Measurements from ENCODE around the gene TRIM15. TPM values are rescaled to one million over a fixed set of nuclear protein-coding genes. Genes with fewer than 3 reads are reported as not detected.

Gene TRIM15
- total RNA-seq, 1 experiment from 2014 or later, result 0.79 TPM

DNA sequence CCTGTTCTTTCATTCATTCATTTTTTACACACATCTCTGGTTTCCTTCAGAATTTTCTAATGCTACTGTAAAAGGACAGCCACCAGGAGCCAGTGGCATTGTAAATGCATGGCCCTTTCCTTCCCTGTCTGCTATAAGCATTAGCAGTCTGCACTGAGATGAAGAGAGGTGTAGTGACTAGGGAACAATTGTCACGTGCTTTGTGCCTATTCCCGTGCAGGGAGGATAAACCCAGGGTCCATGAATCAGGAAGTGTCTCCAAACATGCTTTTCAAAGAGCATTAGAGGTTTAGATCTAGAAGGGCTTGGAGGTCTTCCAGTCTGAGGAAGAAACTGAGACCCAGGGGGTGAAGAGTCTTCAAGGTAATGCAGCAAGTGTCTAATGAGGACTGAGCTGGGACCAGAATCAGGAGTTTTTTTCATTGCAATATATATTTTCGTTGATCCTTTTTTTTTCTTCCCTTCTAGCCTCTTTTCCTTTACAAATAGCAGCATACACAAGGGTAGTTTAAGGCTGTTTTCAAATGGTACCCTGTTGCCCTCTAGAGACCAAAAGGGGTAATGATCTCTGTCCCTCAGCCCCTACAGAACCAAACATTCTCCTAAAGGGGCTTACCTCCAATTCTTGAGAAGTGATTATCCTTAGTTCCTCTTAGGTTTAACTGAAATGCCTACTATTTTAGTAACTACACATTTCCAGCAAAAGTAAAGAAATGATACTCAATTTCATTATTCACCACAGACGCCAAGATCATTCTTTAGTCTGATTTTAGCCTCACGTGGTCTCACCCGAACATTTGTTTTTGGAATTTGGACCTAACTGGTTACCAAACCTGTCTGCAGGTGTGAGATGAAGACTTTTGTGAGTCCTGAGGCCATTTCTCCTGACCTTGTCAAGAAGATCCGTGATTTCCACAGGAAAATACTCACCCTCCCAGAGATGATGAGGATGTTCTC is 6.6 kb downstream of the TRIM15 start:
- no peaks in the 10 kb centered on the region for H3K4me1 Mint-ChIP-seq (ENCODE audit: insufficient read depth, unreplicated experiment)
- peak; percentile 63 for DNase-seq (ENCODE audit: unreplicated experiment)
- ChIA-PET POLR2A (no interaction called here), CTCF (interaction anchor here (0.6 to 2.2 kb wide), 12 partner anchors 15 to 205 kb away, joined by 3 to 23 read pairs (median 6); no protein-coding TSS in a partner anchor)
- intact Hi-C loops (cut with micrococcal nuclease), result loop anchor here (1.0 to 2.0 kb wide), 4 partner anchors 39 to 321 kb away; no protein-coding TSS in a partner anchor
- TF ChIP-seq, protein P1, sequence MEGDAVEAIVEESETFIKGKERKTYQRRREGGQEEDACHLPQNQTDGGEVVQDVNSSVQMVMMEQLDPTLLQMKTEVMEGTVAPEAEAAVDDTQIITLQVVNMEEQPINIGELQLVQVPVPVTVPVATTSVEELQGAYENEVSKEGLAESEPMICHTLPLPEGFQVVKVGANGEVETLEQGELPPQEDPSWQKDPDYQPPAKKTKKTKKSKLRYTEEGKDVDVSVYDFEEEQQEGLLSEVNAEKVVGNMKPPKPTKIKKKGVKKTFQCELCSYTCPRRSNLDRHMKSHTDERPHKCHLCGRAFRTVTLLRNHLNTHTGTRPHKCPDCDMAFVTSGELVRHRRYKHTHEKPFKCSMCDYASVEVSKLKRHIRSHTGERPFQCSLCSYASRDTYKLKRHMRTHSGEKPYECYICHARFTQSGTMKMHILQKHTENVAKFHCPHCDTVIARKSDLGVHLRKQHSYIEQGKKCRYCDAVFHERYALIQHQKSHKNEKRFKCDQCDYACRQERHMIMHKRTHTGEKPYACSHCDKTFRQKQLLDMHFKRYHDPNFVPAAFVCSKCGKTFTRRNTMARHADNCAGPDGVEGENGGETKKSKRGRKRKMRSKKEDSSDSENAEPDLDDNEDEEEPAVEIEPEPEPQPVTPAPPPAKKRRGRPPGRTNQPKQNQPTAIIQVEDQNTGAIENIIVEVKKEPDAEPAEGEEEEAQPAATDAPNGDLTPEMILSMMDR (IDR thresholded peaks at IDR 0.05; ENCODE audit: unreplicated experiment), result peak; percentile 81
- no peaks in the 10 kb centered on the region for H3K9me3 Mint-ChIP-seq (ENCODE audit: unreplicated experiment)
- H3K36me3 Mint-ChIP-seq (ENCODE audit: insufficient read depth, unreplicated experiment), result no peaks in the 10 kb centered on the region
- H3K4me3 Mint-ChIP-seq (ENCODE audit: unreplicated experiment), result no peak overlapping the region
- H3K27me3 Mint-ChIP-seq (ENCODE audit: insufficient read depth, unreplicated experiment), result peaks cover 13% of the 10 kb centered on the region
- H3K27ac Mint-ChIP-seq (ENCODE audit: low read depth, unreplicated experiment), result no peak overlapping the region
- no TSS peak for BruUV-seq (replicated peaks)

GRCh38 chr6:30171677-30172471 is 8.5 kb downstream of the TRIM15 start:
- BruUV-seq (replicated peaks), result no TSS peak
- POLR2A ChIA-PET, result no interaction called here

GRCh38 chr6:30172681-30173080 is 9.3 kb downstream of the TRIM15 start:
- TF ChIP-seq, protein P1 (IDR thresholded peaks at IDR 0.05; ENCODE audit: unreplicated experiment), result no peak
- CTCF ChIA-PET, result no interaction called here
- Mint-ChIP-seq H3K27me3 (ENCODE audit: insufficient read depth, unreplicated experiment) (peaks cover 41% of the 10 kb centered on the region), H3K27ac (ENCODE audit: low read depth, unreplicated experiment) (no peak overlapping the region), H3K9me3 (ENCODE audit: unreplicated experiment) (no peaks in the 10 kb centered on the region), H3K4me1 (ENCODE audit: insufficient read depth, unreplicated experiment) (no peaks in the 10 kb centered on the region), H3K36me3 (ENCODE audit: insufficient read depth, unreplicated experiment) (no peaks in the 10 kb centered on the region), H3K4me3 (ENCODE audit: unreplicated experiment) (no peak overlapping the region)
- no TSS peak for BruUV-seq (replicated peaks)
- POLR2A ChIA-PET, result no interaction called here
- DNase-seq (ENCODE audit: unreplicated experiment), result no peak
- intact Hi-C loops (cut with micrococcal nuclease), result no loop called here

More at GRCh38 chr6:30171677-30172471, 8.5 kb downstream of the TRIM15 start:
- Mint-ChIP-seq H3K36me3 (ENCODE audit: insufficient read depth, unreplicated experiment) (no peaks in the 10 kb centered on the region), H3K4me1 (ENCODE audit: insufficient read depth, unreplicated experiment) (no peaks in the 10 kb centered on the region), H3K27me3 (ENCODE audit: insufficient read depth, unreplicated experiment) (peaks cover 33% of the 10 kb centered on the region), H3K27ac (ENCODE audit: low read depth, unreplicated experiment) (no peak overlapping the region), H3K4me3 (ENCODE audit: unreplicated experiment) (no peak overlapping the region), H3K9me3 (ENCODE audit: unreplicated experiment) (no peaks in the 10 kb centered on the region)
- intact Hi-C loops (cut with micrococcal nuclease), result loop anchor here (2.0 kb wide), 1 partner anchor 323 kb away; no protein-coding TSS in a partner anchor
- CTCF ChIA-PET, result interaction anchor here (0.6 to 2.2 kb wide), 6 partner anchors 17 to 1116 kb away, joined by 3 to 23 read pairs (median 8); no protein-coding TSS in a partner anchor
- no peak for DNase-seq (ENCODE audit: unreplicated experiment)
- TF ChIP-seq, protein P1 (IDR thresholded peaks at IDR 0.05; ENCODE audit: unreplicated experiment), result no peak

DNA sequence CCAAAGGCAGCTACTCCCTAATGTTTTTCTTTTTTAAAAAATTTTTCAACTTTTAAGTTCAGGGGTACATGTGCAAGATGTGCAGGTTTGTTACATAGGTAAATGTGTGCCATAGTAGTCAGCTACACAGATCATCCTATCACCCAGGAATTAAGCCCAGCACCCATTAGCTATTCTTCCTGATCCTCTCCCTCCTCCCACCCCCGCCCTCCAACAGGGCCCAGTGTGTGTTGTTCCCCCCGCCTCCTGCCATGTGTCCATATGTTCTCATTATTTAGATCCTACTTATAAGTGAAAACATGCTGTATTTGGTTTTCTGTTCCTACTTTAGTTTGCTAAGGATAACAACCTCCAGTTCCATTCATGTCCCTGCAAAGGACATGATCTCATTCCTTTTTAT is 12.4 kb downstream of the TRIM15 start:
- CTCF ChIA-PET, result interaction anchor here (0.8 to 1.0 kb wide), 3 partner anchors 11 to 44 kb away, joined by 3 to 4 read pairs (median 3); no protein-coding TSS in a partner anchor
- peaks cover 60% of the 10 kb centered on the region for H3K27me3 Mint-ChIP-seq (ENCODE audit: insufficient read depth, unreplicated experiment)
- intact Hi-C loops (cut with micrococcal nuclease), result no loop called here

More for the DNA sequence above, 12.4 kb downstream of the TRIM15 start:
- Mint-ChIP-seq H3K9me3 (ENCODE audit: unreplicated experiment) (peaks cover 8% of the 10 kb centered on the region), H3K36me3 (ENCODE audit: insufficient read depth, unreplicated experiment) (no peaks in the 10 kb centered on the region), H3K4me3 (ENCODE audit: unreplicated experiment) (no peak overlapping the region), H3K27ac (ENCODE audit: low read depth, unreplicated experiment) (no peak overlapping the region), H3K4me1 (ENCODE audit: insufficient read depth, unreplicated experiment) (no peaks in the 10 kb centered on the region)
- TF ChIP-seq, protein P1 (IDR thresholded peaks at IDR 0.05; ENCODE audit: unreplicated experiment), result no peak
- no peak for DNase-seq (ENCODE audit: unreplicated experiment)
- no TSS peak for BruUV-seq (replicated peaks)
- POLR2A ChIA-PET, result no interaction called here
